Esophagus squamous epithelium (tissue), 4 donors: ENCODE results near the gene DYRK1A.

Experiments used
- POLR2A ChIP-seq, 4 donors: fragments of 450-650 bp; IDR thresholded peaks; one replicate each; pipeline ENCODE4 v1.6.1; 2017; ENCODE audit warnings: antibody characterized with exemption in 4 of 4, mild to moderate bottlenecking in 4 of 4, moderate library complexity in 3 of 4
- TF ChIP-seq, protein P1 (sequence below), 6 experiments: fragments of 450-650 bp in 4 of 6; fragments of 200-600 bp in 2 of 6; sonication (generic) in 2 of 6; IDR thresholded peaks; one replicate each; pipeline ENCODE4 v1.5.1; 2016 to 2019; ENCODE audit warnings: antibody characterized with exemption in 6 of 6, mild to moderate bottlenecking in 4 of 6, moderate library complexity in 4 of 6

DNA sequence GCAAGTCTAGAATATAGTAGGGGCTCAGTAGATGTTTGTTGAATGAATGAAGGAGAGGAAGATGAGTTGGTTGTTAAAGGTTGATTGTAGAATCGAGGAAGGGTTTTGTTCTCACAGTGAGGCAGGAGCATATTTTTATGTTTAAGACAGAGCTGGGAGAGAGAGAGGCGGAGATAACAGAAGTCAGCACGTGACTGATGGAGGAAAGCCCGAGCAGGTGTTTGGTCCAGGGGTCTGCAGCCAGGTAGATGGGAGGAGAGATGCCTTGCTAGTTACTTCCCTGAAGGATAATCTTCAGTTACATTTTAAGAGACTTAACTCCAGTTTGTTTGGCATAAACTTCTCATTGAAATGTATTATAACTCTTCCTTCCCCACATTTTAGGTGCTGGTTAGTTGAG lies 86.8 kb downstream of the DYRK1A start:
- TF ChIP-seq, protein P1, sequence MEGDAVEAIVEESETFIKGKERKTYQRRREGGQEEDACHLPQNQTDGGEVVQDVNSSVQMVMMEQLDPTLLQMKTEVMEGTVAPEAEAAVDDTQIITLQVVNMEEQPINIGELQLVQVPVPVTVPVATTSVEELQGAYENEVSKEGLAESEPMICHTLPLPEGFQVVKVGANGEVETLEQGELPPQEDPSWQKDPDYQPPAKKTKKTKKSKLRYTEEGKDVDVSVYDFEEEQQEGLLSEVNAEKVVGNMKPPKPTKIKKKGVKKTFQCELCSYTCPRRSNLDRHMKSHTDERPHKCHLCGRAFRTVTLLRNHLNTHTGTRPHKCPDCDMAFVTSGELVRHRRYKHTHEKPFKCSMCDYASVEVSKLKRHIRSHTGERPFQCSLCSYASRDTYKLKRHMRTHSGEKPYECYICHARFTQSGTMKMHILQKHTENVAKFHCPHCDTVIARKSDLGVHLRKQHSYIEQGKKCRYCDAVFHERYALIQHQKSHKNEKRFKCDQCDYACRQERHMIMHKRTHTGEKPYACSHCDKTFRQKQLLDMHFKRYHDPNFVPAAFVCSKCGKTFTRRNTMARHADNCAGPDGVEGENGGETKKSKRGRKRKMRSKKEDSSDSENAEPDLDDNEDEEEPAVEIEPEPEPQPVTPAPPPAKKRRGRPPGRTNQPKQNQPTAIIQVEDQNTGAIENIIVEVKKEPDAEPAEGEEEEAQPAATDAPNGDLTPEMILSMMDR (IDR thresholded peaks at IDR 0.05), result no peak
- no peak for TF ChIP-seq POLR2A (IDR thresholded peaks at IDR 0.05)
